HK-2 (cell line): Measurements from ENCODE around the gene CLDN6.

ENCODE experiments used
- DNase-seq: peaks from one replicate; pipeline ENCODE4 v3.0.0-alpha.2; 2018; ENCODE audit not compliant: unreplicated experiment

CLDN6 gene

GRCh38 chr16:2971985-2972784, 45.8 kb downstream of the CLDN6 start:
- no peak for DNase-seq

- no peak for DNase-seq
Measured at GRCh38 chr16:2971134-2971984, 46.6 kb downstream of the CLDN6 start.

DNA sequence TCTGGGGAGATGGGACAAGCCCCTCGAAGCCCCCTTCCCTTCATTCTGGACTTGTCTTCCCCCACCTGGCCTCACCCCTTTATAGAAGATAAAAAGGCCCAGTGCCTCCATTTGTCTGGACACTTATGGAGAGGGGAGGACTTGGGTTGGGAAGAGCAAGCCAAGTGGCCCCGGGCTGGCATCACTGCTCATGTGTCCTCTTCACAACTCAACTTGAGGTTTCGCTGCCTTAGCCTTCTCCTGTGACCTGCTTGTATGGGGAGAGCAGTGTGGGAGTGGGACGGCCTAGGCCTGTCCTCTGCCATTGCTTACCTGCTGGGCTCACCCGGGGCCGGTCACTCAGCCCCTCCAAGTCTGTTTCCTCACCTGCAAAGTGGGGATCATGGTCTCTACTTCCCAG, 47.4 kb downstream of the CLDN6 start:
- no peak for DNase-seq

DNA sequence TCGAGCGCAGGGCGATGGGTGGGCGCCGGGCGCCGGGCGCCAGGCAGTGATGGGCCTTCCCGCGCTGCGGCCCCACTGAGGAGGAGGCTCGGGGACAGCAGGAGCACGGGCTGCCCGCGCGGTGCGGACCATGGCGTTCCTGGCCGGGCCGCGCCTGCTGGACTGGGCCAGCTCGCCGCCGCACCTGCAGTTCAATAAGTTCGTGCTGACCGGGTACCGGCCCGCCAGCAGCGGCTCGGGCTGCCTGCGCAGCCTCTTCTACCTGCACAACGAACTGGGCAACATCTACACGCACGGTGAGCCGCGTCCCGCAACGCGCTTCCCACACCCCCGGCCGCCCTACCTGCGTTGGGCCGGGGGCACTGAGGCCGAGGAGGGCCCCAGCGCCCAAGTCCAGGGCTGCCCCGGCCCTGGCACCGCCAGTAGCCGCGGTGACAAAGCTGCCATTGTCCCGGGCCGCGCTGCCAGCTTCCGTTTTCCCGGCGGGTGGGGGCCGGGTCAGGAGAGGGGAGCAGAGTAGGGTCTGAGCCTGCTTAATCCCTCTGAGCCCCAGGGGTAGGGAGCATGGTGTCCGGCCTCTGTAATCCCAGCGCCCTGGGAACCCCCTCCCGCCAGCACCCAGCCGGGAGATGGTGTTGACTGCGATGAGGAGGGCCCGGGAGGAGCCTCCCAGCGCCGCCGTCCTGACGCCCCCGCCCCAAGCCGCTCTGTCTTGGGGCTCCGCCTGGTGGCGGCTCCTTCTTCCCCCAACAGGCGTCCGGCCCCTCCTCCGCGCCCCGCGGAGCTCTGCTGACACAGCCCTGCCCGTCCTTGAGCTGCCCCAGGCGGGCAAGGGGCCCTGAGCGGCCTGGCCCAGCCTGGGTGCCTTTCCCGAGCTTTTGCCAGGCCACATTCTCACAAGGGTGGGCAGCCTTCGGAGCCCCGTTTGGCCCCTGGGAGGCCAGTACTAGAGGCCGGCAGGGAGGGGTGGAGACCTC, 48.1 kb downstream of the CLDN6 start:
- peak; percentile 75 for DNase-seq

DNA sequence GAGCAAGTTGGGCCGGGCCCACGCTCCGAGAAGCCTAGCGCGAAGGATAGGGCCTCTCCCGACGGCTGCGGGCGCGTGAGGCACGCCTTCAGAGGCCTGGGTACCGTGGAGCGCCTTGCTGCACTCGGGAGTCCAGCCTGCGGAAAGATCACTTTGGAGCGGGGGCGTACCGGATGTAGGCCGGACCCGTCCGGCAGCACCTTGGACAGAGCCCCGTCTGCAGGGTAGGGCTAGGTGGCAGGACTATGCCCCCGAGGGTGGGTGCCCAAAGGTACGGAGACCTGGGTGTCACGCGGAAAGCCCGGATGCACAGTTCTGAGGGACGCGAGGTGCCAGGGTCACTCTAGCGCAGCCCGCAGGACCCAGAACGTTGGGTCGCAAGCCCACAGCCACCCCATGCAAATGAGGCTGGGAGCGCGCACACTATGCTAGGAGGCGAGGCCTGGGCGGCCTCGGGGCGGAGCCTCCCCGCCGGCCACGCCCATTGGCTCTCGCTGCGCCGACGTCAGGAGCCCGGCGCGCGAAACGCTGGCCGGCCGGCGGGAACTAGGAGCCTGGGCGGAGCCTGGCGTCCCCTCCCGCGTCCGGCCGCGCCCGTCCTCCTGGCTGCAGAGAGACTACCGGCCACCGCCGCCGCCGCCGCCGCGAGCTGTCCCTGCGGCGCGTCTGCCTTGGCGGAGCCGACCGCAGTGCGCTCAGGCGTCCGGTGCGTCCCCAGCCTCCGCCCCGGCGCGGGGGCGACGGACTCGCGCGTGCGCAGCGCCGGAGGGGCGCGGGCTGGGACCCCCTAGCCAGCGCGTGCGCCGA, 49.0 kb downstream of the CLDN6 start, which contains the start of gene PAQR4:
Gene PAQR4, plus strand, starts transcription at position 611 of the 807 bp plus-strand sequence. CDS start 327 bp downstream, outside the sequence.
- DNase-seq, result peak; percentile 82

- no peak for DNase-seq
Measured at GRCh38 chr16:2968368-2968737, 49.6 kb downstream of the CLDN6 start.

GRCh38 chr16:2967721-2968161, 50.2 kb downstream of the CLDN6 start:
- DNase-seq, result no peak

DNA sequence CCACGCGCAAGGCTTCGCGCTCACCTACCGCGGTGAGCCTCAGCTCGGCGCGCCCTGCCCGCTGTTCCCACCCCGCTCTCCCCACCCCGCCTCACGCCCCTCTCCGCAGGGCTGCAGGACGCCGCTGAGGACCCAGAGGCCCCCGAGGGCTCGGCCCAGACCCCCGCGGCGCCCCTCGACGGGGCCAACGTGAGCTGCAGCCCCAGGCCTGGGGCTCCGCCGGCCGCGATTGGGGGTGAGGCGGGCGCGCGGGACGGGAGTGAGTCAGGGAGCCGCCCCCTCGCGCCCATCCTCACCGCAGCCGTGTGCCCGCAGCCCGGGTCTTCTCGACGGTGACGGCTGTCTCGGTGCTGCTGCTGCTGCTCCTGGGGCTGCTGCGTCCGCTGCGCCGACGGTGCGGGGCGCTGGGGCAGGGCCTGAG, 50.8 kb downstream of the CLDN6 start:
- no peak for DNase-seq

GRCh38 chr16:2966808-2967191, 51.2 kb downstream of the CLDN6 start:
- no peak for DNase-seq

DNA sequence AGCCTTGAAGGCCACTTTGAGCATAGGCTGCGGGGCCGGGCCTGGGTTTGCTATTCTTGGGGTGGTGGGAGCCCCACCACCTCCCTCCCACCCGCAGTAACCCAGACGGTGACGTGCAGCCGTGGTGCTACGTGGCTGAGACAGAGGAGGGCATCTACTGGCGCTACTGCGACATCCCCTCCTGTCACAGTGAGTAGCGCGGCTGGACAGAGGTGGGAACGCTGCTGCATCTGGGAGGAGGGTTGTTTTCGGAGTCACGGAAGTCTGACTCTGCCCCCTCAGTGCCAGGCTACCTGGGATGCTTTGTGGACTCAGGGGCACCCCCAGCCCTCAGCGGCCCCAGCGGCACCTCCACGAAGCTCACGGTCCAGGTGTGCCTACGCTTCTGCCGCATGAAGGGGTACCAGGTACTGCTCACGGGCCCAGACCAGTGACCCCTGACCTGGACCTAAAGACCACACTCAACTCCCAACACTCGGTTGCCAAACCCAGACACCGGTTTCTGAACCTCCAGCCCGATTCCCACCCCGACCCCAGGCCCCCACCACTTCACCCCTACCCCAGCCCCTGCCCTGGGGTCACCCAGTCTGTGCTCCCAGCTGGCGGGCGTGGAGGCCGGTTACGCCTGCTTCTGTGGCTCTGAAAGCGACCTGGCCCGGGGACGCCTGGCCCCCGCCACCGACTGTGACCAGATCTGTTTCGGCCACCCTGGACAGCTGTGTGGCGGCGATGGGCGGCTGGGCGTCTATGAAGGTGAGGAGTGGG, 51.8 kb downstream of the CLDN6 start:
- no peak for DNase-seq
